Hair follicle dermal papilla cell (primary cell): Measurements from ENCODE around the gene NAPSA. TPM values are rescaled to one million over a fixed set of nuclear protein-coding genes. Genes with fewer than 3 reads are reported as not detected.

Source experiments
- total RNA-seq: library from RNA; depleted of rRNA; stranded (reverse); fragments of >200 nt; gene quantifications from 2 replicates; pipeline ENCODE4 v1.2.3, GENCODE V29; 2012

The NAPSA gene
- not detected in 2 replicates for total RNA-seq

GRCh38 chr19:50365434-50366306 lies at the start of gene NAPSA:
NAPSA (minus strand) TSS chr19:50365639; CDS start chr19:50365621, 18 bp downstream.

GRCh38 chr19:50383852-50384684 lies 18.6 kb upstream of the NAPSA start, which contains the start of gene POLD1:
POLD1 (plus strand) TSS chr19:50384347; CDS start chr19:50398852, 14,505 bp downstream.

GRCh38 chr19:50376166-50377050 lies 11.0 kb upstream of the NAPSA start, which contains the start of gene NR1H2:
NR1H2 (plus strand) TSS chr19:50376457; CDS start chr19:50377606, 1,149 bp downstream.

GRCh38 chr19:50329146-50329925 lies 36.1 kb downstream of the NAPSA start, which contains the start of gene KCNC3:
KCNC3 (minus strand) TSS chr19:50329377; CDS start chr19:50329082, 295 bp downstream.

Other genes with a start within 250 kb of the NAPSA start
- not detected in 2 replicates for gene IZUMO2, start 202.4 kb downstream of the NAPSA start, total RNA-seq
- gene MYH14, start 162.0 kb downstream of the NAPSA start, total RNA-seq, result under 0.01 TPM in 1 of 2 replicates, not detected in the other
- gene KCNC3, start 36.3 kb downstream of the NAPSA start, total RNA-seq, result under 0.01 TPM in 1 of 2 replicates, not detected in the other
- 69.3 and 72.4 TPM in 2 replicates for gene NR1H2, start 10.8 kb upstream of the NAPSA start, total RNA-seq
- 12.3 and 16.9 TPM in 2 replicates for gene POLD1, start 18.7 kb upstream of the NAPSA start, total RNA-seq
- gene SPIB, start 53.3 kb upstream of the NAPSA start, total RNA-seq, result not detected in 2 replicates
- not detected in 2 replicates for gene MYBPC2, start 67.3 kb upstream of the NAPSA start, total RNA-seq
- 52.0 and 57.8 TPM in 2 replicates for gene EMC10, start 110.9 kb upstream of the NAPSA start, total RNA-seq
- gene GARIN5A, start 111.2 kb upstream of the NAPSA start, total RNA-seq, result 0.32 TPM in 1 of 2 replicates, not detected in the other
- 27.3 and 27.6 TPM in 2 replicates for gene JOSD2, start 145.6 kb upstream of the NAPSA start, total RNA-seq
- gene ASPDH, start 148.3 kb upstream of the NAPSA start, total RNA-seq, result not detected in 2 replicates
- gene LRRC4B, start 202.8 kb upstream of the NAPSA start, total RNA-seq, result under 0.01 and 0.16 TPM in 2 replicates